GM12878 (cell line): ENCODE data around the gene EXPH5.

Experiments
- CBFB ChIP-seq: IDR thresholded peaks from 2 replicates; pipeline ENCODE4 v1.6.1; 2016; ENCODE audit warnings: antibody characterized with exemption, low read depth
- EGR1 ChIP-seq, 2 experiments: IDR thresholded peaks; 1 replicate in 1 of 2; 2 replicates in 1 of 2; pipeline ENCODE4 v1.6.1; 2011 to 2012; ENCODE audit warnings: low read depth in 2 of 2, low read length in 2 of 2, borderline replicate concordance in 1 of 2, mild to moderate bottlenecking in 1 of 2, moderate library complexity in 1 of 2
- TF ChIP-seq, protein P1 (sequence below), 3 experiments: IDR thresholded peaks in 2 of 3; conservative IDR thresholded peaks in 1 of 3; 2 replicates each; pipeline ENCODE4 v1.5.1; 2011; ENCODE audit warnings: low read depth in 3 of 3, low read length in 3 of 3, mild to moderate bottlenecking in 3 of 3, control low read depth in 2 of 3, moderate library complexity in 2 of 3, inconsistent platforms in 1 of 3, mixed read lengths in 1 of 3; ENCODE audit not compliant: control insufficient read depth in 2 of 3, insufficient read depth in 1 of 3; ENCODE audit errors: extremely low read depth in 1 of 3
- TF ChIP-seq, protein P2 (sequence below): fragments of 450-650 bp; IDR thresholded peaks from 2 replicates; pipeline ENCODE4 v1.6.1; 2017; ENCODE audit warnings: mild to moderate bottlenecking, moderate library complexity

DNA sequence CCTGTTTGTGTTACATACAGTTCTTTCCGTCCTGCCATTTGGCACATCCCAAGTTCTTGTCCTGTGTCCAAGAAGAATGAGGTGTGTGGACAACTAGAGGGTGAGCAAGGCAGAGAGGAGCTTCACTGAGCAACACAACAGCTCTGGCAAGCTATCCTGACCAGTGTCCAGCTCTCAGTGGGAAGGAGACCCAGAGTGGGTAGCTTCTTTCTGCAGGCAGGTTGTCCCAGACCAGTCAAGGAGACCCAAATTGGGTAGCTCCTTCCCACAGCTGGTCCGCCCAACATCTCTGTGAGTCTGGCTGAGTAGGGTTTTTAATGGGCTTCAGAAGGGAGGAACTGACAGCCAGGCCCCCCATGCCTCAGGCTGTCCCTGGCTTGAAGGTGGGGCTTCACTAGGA lies 35.2 kb upstream of the EXPH5 start:
- TF ChIP-seq, protein P1, sequence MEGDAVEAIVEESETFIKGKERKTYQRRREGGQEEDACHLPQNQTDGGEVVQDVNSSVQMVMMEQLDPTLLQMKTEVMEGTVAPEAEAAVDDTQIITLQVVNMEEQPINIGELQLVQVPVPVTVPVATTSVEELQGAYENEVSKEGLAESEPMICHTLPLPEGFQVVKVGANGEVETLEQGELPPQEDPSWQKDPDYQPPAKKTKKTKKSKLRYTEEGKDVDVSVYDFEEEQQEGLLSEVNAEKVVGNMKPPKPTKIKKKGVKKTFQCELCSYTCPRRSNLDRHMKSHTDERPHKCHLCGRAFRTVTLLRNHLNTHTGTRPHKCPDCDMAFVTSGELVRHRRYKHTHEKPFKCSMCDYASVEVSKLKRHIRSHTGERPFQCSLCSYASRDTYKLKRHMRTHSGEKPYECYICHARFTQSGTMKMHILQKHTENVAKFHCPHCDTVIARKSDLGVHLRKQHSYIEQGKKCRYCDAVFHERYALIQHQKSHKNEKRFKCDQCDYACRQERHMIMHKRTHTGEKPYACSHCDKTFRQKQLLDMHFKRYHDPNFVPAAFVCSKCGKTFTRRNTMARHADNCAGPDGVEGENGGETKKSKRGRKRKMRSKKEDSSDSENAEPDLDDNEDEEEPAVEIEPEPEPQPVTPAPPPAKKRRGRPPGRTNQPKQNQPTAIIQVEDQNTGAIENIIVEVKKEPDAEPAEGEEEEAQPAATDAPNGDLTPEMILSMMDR (IDR thresholded peaks at IDR 0.05 in 2 of 3, conservative IDR thresholded peaks at IDR 0.05 in 1 of 3; ENCODE audit: control insufficient read depth in 2 of 3, extremely low read depth in 1 of 3, insufficient read depth in 1 of 3, low read depth in 3 of 3, low read length in 3 of 3), result no peak
- TF ChIP-seq, protein P2, sequence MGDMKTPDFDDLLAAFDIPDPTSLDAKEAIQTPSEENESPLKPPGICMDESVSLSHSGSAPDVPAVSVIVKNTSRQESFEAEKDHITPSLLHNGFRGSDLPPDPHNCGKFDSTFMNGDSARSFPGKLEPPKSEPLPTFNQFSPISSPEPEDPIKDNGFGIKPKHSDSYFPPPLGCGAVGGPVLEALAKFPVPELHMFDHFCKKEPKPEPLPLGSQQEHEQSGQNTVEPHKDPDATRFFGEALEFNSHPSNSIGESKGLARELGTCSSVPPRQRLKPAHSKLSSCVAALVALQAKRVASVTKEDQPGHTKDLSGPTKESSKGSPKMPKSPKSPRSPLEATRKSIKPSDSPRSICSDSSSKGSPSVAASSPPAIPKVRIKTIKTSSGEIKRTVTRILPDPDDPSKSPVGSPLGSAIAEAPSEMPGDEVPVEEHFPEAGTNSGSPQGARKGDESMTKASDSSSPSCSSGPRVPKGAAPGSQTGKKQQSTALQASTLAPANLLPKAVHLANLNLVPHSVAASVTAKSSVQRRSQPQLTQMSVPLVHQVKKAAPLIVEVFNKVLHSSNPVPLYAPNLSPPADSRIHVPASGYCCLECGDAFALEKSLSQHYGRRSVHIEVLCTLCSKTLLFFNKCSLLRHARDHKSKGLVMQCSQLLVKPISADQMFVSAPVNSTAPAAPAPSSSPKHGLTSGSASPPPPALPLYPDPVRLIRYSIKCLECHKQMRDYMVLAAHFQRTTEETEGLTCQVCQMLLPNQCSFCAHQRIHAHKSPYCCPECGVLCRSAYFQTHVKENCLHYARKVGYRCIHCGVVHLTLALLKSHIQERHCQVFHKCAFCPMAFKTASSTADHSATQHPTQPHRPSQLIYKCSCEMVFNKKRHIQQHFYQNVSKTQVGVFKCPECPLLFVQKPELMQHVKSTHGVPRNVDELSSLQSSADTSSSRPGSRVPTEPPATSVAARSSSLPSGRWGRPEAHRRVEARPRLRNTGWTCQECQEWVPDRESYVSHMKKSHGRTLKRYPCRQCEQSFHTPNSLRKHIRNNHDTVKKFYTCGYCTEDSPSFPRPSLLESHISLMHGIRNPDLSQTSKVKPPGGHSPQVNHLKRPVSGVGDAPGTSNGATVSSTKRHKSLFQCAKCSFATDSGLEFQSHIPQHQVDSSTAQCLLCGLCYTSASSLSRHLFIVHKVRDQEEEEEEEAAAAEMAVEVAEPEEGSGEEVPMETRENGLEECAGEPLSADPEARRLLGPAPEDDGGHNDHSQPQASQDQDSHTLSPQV, result no peak
- no peak for TF ChIP-seq CBFB
- no peak for TF ChIP-seq EGR1 (IDR thresholded peaks at IDR 0.05; ENCODE audit: borderline replicate concordance in 1 of 2, low read depth in 2 of 2, low read length in 2 of 2)
